Bronchial epithelial cell (primary cell): Measurements from ENCODE around the gene CLDN12. TPM values are rescaled to one million over a fixed set of nuclear protein-coding genes. Genes with fewer than 3 reads are reported as not detected.

Source experiments
- DNase-seq: peaks from one replicate; pipeline ENCODE4 v3.0.0-alpha.2; 2010; ENCODE audit warnings: low read depth
- FAIRE-seq: peaks from 2 replicates; lab custom pipeline; 2011; peaks lifted over from hg19 to GRCh38; lab: Jason Lieb, UNC
- H3K27me3 ChIP-seq: 2 replicates; pipeline ENCODE4 v1.5.1; 2011; ENCODE audit warnings: low read length; ENCODE audit not compliant: control insufficient read depth, insufficient read depth
- H3K36me3 ChIP-seq: 2 replicates; pipeline ENCODE4 v1.5.1; 2011; ENCODE audit warnings: low read length; ENCODE audit not compliant: control insufficient read depth, insufficient read depth
- H3K4me3 ChIP-seq: 2 replicates; pipeline ENCODE4 v1.5.1; 2011; ENCODE audit warnings: mild to moderate bottlenecking, low read depth, low read length, control low read depth
- CTCF ChIP-seq: IDR thresholded peaks from 2 replicates; pipeline ENCODE4 v1.5.1; 2011; ENCODE audit warnings: mild to moderate bottlenecking, moderate library complexity, low read length, control low read depth, inconsistent platforms; ENCODE audit not compliant: insufficient read depth, severe bottlenecking
- total RNA-seq: library from RNA; depleted of rRNA; stranded (reverse); fragments of >200 nt; gene quantifications from 2 replicates; pipeline ENCODE4 v1.2.1, GENCODE V29; 2014

Gene CLDN12
- total RNA-seq, 1 donor from 2014 or later: 59.5 TPM

- FAIRE-seq: no peak
- DNase-seq: peak; percentile 79
- Histone ChIP-seq H3K4me3 (no peak overlapping the region), H3K36me3 (no peaks in the 10 kb centered on the region), H3K27me3 (no peaks in the 10 kb centered on the region)
- no peak for TF ChIP-seq CTCF
These were observed 30.0 kb downstream of the CLDN12 start for GRCh38 chr7:90433221-90433620.

- H3K36me3 ChIP-seq: no peaks in the 10 kb centered on the region
- DNase-seq (no peak), FAIRE-seq (no peak)
- no peak for TF ChIP-seq CTCF
- no peak overlapping the region for H3K4me3 ChIP-seq
- H3K27me3 ChIP-seq: no peaks in the 10 kb centered on the region
These were observed 42.4 kb downstream of the CLDN12 start for GRCh38 chr7:90445633-90446032.

GRCh38 chr7:90446137-90446899 lies 43.1 kb downstream of the CLDN12 start:
- FAIRE-seq (no peak), DNase-seq (no peak)
- no peaks in the 10 kb centered on the region for H3K36me3 ChIP-seq
- H3K27me3 ChIP-seq: no peaks in the 10 kb centered on the region
- TF ChIP-seq CTCF: no peak
- H3K4me3 ChIP-seq: no peak overlapping the region

- H3K36me3 ChIP-seq: no peaks in the 10 kb centered on the region
- no peak overlapping the region for H3K4me3 ChIP-seq
- FAIRE-seq (no peak), DNase-seq (no peak)
- H3K27me3 ChIP-seq: no peaks in the 10 kb centered on the region
- no peak for TF ChIP-seq CTCF
These were observed 50.1 kb downstream of the CLDN12 start for GRCh38 chr7:90453259-90453891.

- H3K4me3 ChIP-seq: no peak overlapping the region
- H3K27me3 ChIP-seq: no peaks in the 10 kb centered on the region
- H3K36me3 ChIP-seq: no peaks in the 10 kb centered on the region
- DNase-seq (no peak), FAIRE-seq (no peak)
- no peak for TF ChIP-seq CTCF
These were observed 50.7 kb downstream of the CLDN12 start for GRCh38 chr7:90453931-90454330.
